Sigmoid colon (tissue), 4 donors: ENCODE measurements around the gene CACNA1D.
A peak's percentile ranks its signal among the peaks of the same experiment; 100 is the strongest.

Source experiments
- EP300 ChIP-seq, 4 donors: sonication (generic); formaldehyde crosslinking; IDR thresholded peaks; one replicate each; pipeline ENCODE4 v1.6.1; 2017; ENCODE audit warnings: antibody characterized with exemption in 4 of 4
- POLR2A ChIP-seq, 2 donors: fragments of 450-650 bp; IDR thresholded peaks; one replicate each; pipeline ENCODE4 v1.6.1; 2016; ENCODE audit warnings: antibody characterized with exemption in 2 of 2, mild to moderate bottlenecking in 2 of 2, moderate library complexity in 2 of 2
- POLR2AphosphoS5 ChIP-seq, 4 donors: sonication (generic); formaldehyde crosslinking; IDR thresholded peaks; one replicate each; pipeline ENCODE4 v1.6.1; 2017; ENCODE audit warnings: antibody characterized with exemption in 4 of 4
- TF ChIP-seq, protein P1 (sequence below), 4 experiments: fragments of 450-650 bp in 3 of 4; fragments of 200-600 bp in 1 of 4; IDR thresholded peaks; one replicate each; pipeline ENCODE4 v1.5.1; 2016 to 2019; ENCODE audit warnings: antibody characterized with exemption in 4 of 4, mild to moderate bottlenecking in 3 of 4, moderate library complexity in 2 of 4

- TF ChIP-seq, protein P1, sequence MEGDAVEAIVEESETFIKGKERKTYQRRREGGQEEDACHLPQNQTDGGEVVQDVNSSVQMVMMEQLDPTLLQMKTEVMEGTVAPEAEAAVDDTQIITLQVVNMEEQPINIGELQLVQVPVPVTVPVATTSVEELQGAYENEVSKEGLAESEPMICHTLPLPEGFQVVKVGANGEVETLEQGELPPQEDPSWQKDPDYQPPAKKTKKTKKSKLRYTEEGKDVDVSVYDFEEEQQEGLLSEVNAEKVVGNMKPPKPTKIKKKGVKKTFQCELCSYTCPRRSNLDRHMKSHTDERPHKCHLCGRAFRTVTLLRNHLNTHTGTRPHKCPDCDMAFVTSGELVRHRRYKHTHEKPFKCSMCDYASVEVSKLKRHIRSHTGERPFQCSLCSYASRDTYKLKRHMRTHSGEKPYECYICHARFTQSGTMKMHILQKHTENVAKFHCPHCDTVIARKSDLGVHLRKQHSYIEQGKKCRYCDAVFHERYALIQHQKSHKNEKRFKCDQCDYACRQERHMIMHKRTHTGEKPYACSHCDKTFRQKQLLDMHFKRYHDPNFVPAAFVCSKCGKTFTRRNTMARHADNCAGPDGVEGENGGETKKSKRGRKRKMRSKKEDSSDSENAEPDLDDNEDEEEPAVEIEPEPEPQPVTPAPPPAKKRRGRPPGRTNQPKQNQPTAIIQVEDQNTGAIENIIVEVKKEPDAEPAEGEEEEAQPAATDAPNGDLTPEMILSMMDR (IDR thresholded peaks at IDR 0.05), result no peak
- peak in 1 of 4 donors; percentile 17 for TF ChIP-seq POLR2AphosphoS5 (IDR thresholded peaks at IDR 0.05)
- TF ChIP-seq EP300 (IDR thresholded peaks at IDR 0.05), result no peak
- no peak for TF ChIP-seq POLR2A (IDR thresholded peaks at IDR 0.05)
Observed at GRCh38 chr3:53518495-53518981, 24.1 kb downstream of the CACNA1D start.
